ENCODE data around the gene GHSR.

Gene GHSR

GRCh38 chr3:172415323-172415722 lies 32.9 kb downstream of the GHSR start:
- DNase-seq, result no peak
- no peak overlapping the region for H3K4me3 ChIP-seq (ENCODE audit: low read length)
- no peak overlapping the region for H3K4ac ChIP-seq (ENCODE audit: low read depth, low read length)
- no peak overlapping the region for H4K8ac ChIP-seq (ENCODE audit: low read depth, low read length)
- WGBS (ENCODE audit: extremely low coverage, insufficient coverage, low lambda C conversion rate), result no CpG with 5 or more reads among the region's 5 CpGs
- H3K9ac ChIP-seq (ENCODE audit: low read length), result no peak overlapping the region
- no peak overlapping the region for H3K4me2 ChIP-seq (ENCODE audit: low read length)
- H2BK120ac ChIP-seq (ENCODE audit: low read depth, low read length), result no peak overlapping the region
- H3K79me1 ChIP-seq (ENCODE audit: low read length), result no peaks in the 10 kb centered on the region
- H3K36me3 ChIP-seq (ENCODE audit: control insufficient read depth, insufficient read depth, low read length), result no peaks in the 10 kb centered on the region
- no peaks in the 10 kb centered on the region for H3K79me2 ChIP-seq (ENCODE audit: control insufficient read depth, insufficient read depth, low read length)
- no peak overlapping the region for H4K5ac ChIP-seq (ENCODE audit: low read length)
- H2BK15ac ChIP-seq (replicated peaks; ENCODE audit: low read depth), result no peak overlapping the region
- no peak overlapping the region for H3K56ac ChIP-seq (ENCODE audit: low read length)
- H3K18ac ChIP-seq (ENCODE audit: low read length), result no peak overlapping the region
- no peaks in the 10 kb centered on the region for H3K27me3 ChIP-seq (ENCODE audit: insufficient read depth, low read length, poor library complexity)
- H3K4me1 ChIP-seq (ENCODE audit: control insufficient read depth, low read depth, low read length), result no peaks in the 10 kb centered on the region
- no peak overlapping the region for H3K23ac ChIP-seq (ENCODE audit: low read length)
- H2AK5ac ChIP-seq (ENCODE audit: low read length), result no peak overlapping the region
- no peak overlapping the region for H3K27ac ChIP-seq (ENCODE audit: low read depth, low read length)
- no peak overlapping the region for H2BK5ac ChIP-seq (ENCODE audit: low read length)

DNA sequence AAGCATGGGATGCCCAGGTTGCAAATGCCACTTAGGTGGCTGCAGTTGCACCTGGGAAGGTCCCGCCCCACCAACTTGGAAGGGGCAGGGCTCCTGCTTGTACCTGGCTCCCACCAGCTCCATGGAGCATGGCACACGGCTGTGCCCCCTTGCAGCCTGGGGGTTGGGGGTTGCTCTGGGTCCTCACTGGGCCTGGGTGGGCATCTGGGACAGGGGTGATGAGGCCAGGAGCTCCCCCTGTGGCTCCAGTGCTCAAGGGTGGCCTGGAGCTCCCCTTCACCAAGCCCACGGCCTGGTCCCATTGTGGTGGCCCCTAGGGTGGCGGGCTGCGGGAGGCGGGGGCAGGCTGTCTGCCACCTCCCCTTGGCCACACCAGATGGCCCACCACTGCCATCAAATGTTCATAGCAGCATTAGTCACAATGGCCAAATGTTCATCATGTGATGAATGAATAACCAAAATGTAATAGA lies 36.7 kb downstream of the GHSR start:
- no peak overlapping the region for H3K4me3 ChIP-seq (ENCODE audit: low read length)
- no peak overlapping the region for H3K4me2 ChIP-seq (ENCODE audit: low read length)
- no peak overlapping the region for H2AK5ac ChIP-seq (ENCODE audit: low read length)
- no peaks in the 10 kb centered on the region for H3K27me3 ChIP-seq (ENCODE audit: insufficient read depth, low read length, poor library complexity)
- no peaks in the 10 kb centered on the region for H3K36me3 ChIP-seq (ENCODE audit: control insufficient read depth, insufficient read depth, low read length)
- H3K79me2 ChIP-seq (ENCODE audit: control insufficient read depth, insufficient read depth, low read length), result no peaks in the 10 kb centered on the region
- DNase-seq, result no peak
- H2BK15ac ChIP-seq (replicated peaks; ENCODE audit: low read depth), result no peak overlapping the region
- H4K5ac ChIP-seq (ENCODE audit: low read length), result no peak overlapping the region
- no peak overlapping the region for H3K27ac ChIP-seq (ENCODE audit: low read depth, low read length)
- no CpG with 5 or more reads among the region's 6 CpGs for WGBS (ENCODE audit: extremely low coverage, insufficient coverage, low lambda C conversion rate)
- no peak overlapping the region for H4K8ac ChIP-seq (ENCODE audit: low read depth, low read length)
- no peak overlapping the region for H3K18ac ChIP-seq (ENCODE audit: low read length)
- H3K4ac ChIP-seq (ENCODE audit: low read depth, low read length), result no peak overlapping the region
- no peaks in the 10 kb centered on the region for H3K79me1 ChIP-seq (ENCODE audit: low read length)
- no peak overlapping the region for H3K23ac ChIP-seq (ENCODE audit: low read length)
- no peak overlapping the region for H3K9ac ChIP-seq (ENCODE audit: low read length)
- no peaks in the 10 kb centered on the region for H3K4me1 ChIP-seq (ENCODE audit: control insufficient read depth, low read depth, low read length)
- no peak overlapping the region for H2BK120ac ChIP-seq (ENCODE audit: low read depth, low read length)
- no peak overlapping the region for H2BK5ac ChIP-seq (ENCODE audit: low read length)
- no peak overlapping the region for H3K56ac ChIP-seq (ENCODE audit: low read length)

- no CpG with 5 or more reads among the region's 13 CpGs for WGBS (ENCODE audit: extremely low coverage, insufficient coverage, low lambda C conversion rate)
- H3K9ac ChIP-seq (ENCODE audit: low read length), result no peak overlapping the region
- H3K4me3 ChIP-seq (ENCODE audit: low read length), result no peak overlapping the region
Observed at GRCh38 chr3:172410702-172411477, 37.4 kb downstream of the GHSR start.

DNA sequence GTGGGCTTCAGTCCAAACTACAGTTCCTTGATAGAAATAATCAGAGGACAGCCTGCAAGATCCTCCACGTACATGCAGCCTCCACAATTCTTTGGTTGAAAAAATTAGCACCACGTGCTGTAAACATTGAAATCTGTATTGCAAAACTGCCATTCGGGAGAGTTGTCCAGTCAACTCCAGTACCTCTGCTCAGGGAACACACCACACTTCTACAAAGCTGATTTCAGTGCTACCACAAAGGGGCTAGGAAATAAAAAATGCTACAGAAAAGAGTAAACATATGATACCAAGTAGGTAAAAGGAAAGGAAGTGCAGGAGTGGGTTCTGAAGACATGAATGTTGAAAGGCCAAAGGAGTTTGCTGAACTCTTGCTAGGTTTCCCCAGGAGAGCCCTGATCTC lies 40.4 kb downstream of the GHSR start:
- Histone ChIP-seq H3K56ac (ENCODE audit: low read length) (no peak overlapping the region), H3K4ac (ENCODE audit: low read depth, low read length) (no peak overlapping the region), H3K79me2 (ENCODE audit: control insufficient read depth, insufficient read depth, low read length) (no peaks in the 10 kb centered on the region), H2BK120ac (ENCODE audit: low read depth, low read length) (no peak overlapping the region), H3K23ac (ENCODE audit: low read length) (no peak overlapping the region), H3K79me1 (ENCODE audit: low read length) (no peaks in the 10 kb centered on the region), H3K36me3 (ENCODE audit: control insufficient read depth, insufficient read depth, low read length) (no peaks in the 10 kb centered on the region), H3K4me1 (ENCODE audit: control insufficient read depth, low read depth, low read length) (no peaks in the 10 kb centered on the region), H3K4me3 (ENCODE audit: low read length) (no peak overlapping the region), H3K27ac (ENCODE audit: low read depth, low read length) (no peak overlapping the region), H4K8ac (ENCODE audit: low read depth, low read length) (no peak overlapping the region), H2BK5ac (ENCODE audit: low read length) (no peak overlapping the region), H3K18ac (ENCODE audit: low read length) (no peak overlapping the region), H3K27me3 (ENCODE audit: insufficient read depth, low read length, poor library complexity) (no peaks in the 10 kb centered on the region), H3K4me2 (ENCODE audit: low read length) (no peak overlapping the region), H2AK5ac (ENCODE audit: low read length) (no peak overlapping the region), H3K9ac (ENCODE audit: low read length) (no peak overlapping the region), H4K5ac (ENCODE audit: low read length) (no peak overlapping the region), H2BK15ac (replicated peaks; ENCODE audit: low read depth) (no peak overlapping the region)
- no peak for DNase-seq
- WGBS (ENCODE audit: extremely low coverage, insufficient coverage, low lambda C conversion rate), result no CpG with 5 or more reads among the region's 3 CpGs

More at GRCh38 chr3:172410702-172411477, 37.4 kb downstream of the GHSR start:
- Histone ChIP-seq H3K23ac (ENCODE audit: low read length) (no peak overlapping the region), H3K4me2 (ENCODE audit: low read length) (no peak overlapping the region), H3K27me3 (ENCODE audit: insufficient read depth, low read length, poor library complexity) (no peaks in the 10 kb centered on the region), H3K18ac (ENCODE audit: low read length) (no peak overlapping the region), H4K5ac (ENCODE audit: low read length) (no peak overlapping the region), H2BK120ac (ENCODE audit: low read depth, low read length) (no peak overlapping the region), H3K36me3 (ENCODE audit: control insufficient read depth, insufficient read depth, low read length) (no peaks in the 10 kb centered on the region), H3K4ac (ENCODE audit: low read depth, low read length) (no peak overlapping the region), H3K56ac (ENCODE audit: low read length) (no peak overlapping the region), H3K79me2 (ENCODE audit: control insufficient read depth, insufficient read depth, low read length) (no peaks in the 10 kb centered on the region), H3K79me1 (ENCODE audit: low read length) (no peaks in the 10 kb centered on the region), H3K4me1 (ENCODE audit: control insufficient read depth, low read depth, low read length) (no peaks in the 10 kb centered on the region), H2BK5ac (ENCODE audit: low read length) (no peak overlapping the region), H3K27ac (ENCODE audit: low read depth, low read length) (no peak overlapping the region), H4K8ac (ENCODE audit: low read depth, low read length) (no peak overlapping the region), H2BK15ac (replicated peaks; ENCODE audit: low read depth) (no peak overlapping the region), H2AK5ac (ENCODE audit: low read length) (no peak overlapping the region)
- peak; percentile 16 for DNase-seq

GRCh38 chr3:172405914-172406313 lies 42.3 kb downstream of the GHSR start:
- no peaks in the 10 kb centered on the region for H3K27me3 ChIP-seq (ENCODE audit: insufficient read depth, low read length, poor library complexity)
- no peak overlapping the region for H3K27ac ChIP-seq (ENCODE audit: low read depth, low read length)
- H2BK15ac ChIP-seq (replicated peaks; ENCODE audit: low read depth), result no peak overlapping the region
- no peak overlapping the region for H3K18ac ChIP-seq (ENCODE audit: low read length)
- H2AK5ac ChIP-seq (ENCODE audit: low read length), result no peak overlapping the region
- no peak overlapping the region for H3K56ac ChIP-seq (ENCODE audit: low read length)
- WGBS (ENCODE audit: extremely low coverage, insufficient coverage, low lambda C conversion rate), result no CpG with 5 or more reads among the region's 2 CpGs
- no peak overlapping the region for H3K9ac ChIP-seq (ENCODE audit: low read length)
- no peaks in the 10 kb centered on the region for H3K4me1 ChIP-seq (ENCODE audit: control insufficient read depth, low read depth, low read length)
- H3K4ac ChIP-seq (ENCODE audit: low read depth, low read length), result no peak overlapping the region
- H4K5ac ChIP-seq (ENCODE audit: low read length), result no peak overlapping the region
- H3K4me3 ChIP-seq (ENCODE audit: low read length), result no peak overlapping the region
- H2BK5ac ChIP-seq (ENCODE audit: low read length), result no peak overlapping the region
- no peaks in the 10 kb centered on the region for H3K79me1 ChIP-seq (ENCODE audit: low read length)
- H2BK120ac ChIP-seq (ENCODE audit: low read depth, low read length), result no peak overlapping the region
- no peaks in the 10 kb centered on the region for H3K36me3 ChIP-seq (ENCODE audit: control insufficient read depth, insufficient read depth, low read length)
- DNase-seq, result no peak
- H4K8ac ChIP-seq (ENCODE audit: low read depth, low read length), result no peak overlapping the region
- H3K79me2 ChIP-seq (ENCODE audit: control insufficient read depth, insufficient read depth, low read length), result no peaks in the 10 kb centered on the region
- H3K23ac ChIP-seq (ENCODE audit: low read length), result no peak overlapping the region
- no peak overlapping the region for H3K4me2 ChIP-seq (ENCODE audit: low read length)

Measured in mesendoderm (in vitro differentiated cells).